Body of pancreas (tissue), 4 donors: ENCODE results near the gene ZNF394. TPM values are rescaled to one million over a fixed set of nuclear protein-coding genes. Genes with fewer than 3 reads are reported as not detected.

Source experiments
- ATAC-seq: fragments of 150-250 bp; one replicate; pipeline ENCODE4 v1.9.1; 2016
- DNase-seq, 4 donors: peaks; one replicate each; pipeline ENCODE4 v3.0.0-alpha.2; 2019
- H3K27ac ChIP-seq, 4 donors: fragments of 200-600 bp; sonication (generic); 1 replicate in 3 of 4; 2 replicates in 1 of 4; pipeline versions ENCODE4 v1.5.1 to v1.6.1; 2016 to 2019; ENCODE audit warnings: mild to moderate bottlenecking in 1 of 4, mixed read lengths in 1 of 4, moderate library complexity in 1 of 4
- H3K27me3 ChIP-seq, 2 donors: fragments of 200-600 bp; sonication (generic); one replicate each; pipeline ENCODE4 v1.6.0; 2016; ENCODE audit warnings: mild to moderate bottlenecking in 1 of 2
- H3K36me3 ChIP-seq, 2 donors: fragments of 200-600 bp; sonication (generic); replicated peaks in 1 of 2; 2 replicates each; pipeline ENCODE4 v1.5.1; 2016; ENCODE audit warnings: low read depth in 2 of 2; ENCODE audit not compliant: insufficient read depth in 1 of 2
- H3K4me1 ChIP-seq: fragments of 200-600 bp; sonication (generic); one replicate; pipeline ENCODE4 v1.6.0; 2016
- H3K4me3 ChIP-seq, 2 donors: fragments of 200-600 bp; sonication (generic); 1 replicate in 1 of 2; 2 replicates in 1 of 2; pipeline ENCODE4 v1.5.1; 2016 to 2019
- H3K9me3 ChIP-seq, 3 donors: fragments of 200-600 bp; sonication (generic); 1 replicate in 2 of 3; 2 replicates in 1 of 3; pipeline ENCODE4 v1.5.1; 2016
- CTCF ChIP-seq, 7 experiments: fragments of 450-650 bp in 4 of 7; fragments of 200-600 bp in 3 of 7; sonication (generic) in 3 of 7; IDR thresholded peaks; one replicate each; pipeline ENCODE4 v1.5.1; 2016 to 2019; ENCODE audit warnings: antibody characterized with exemption in 7 of 7
- POLR2A ChIP-seq, 3 donors: fragments of 450-650 bp; IDR thresholded peaks; one replicate each; pipeline ENCODE4 v1.6.1; 2016; ENCODE audit warnings: antibody characterized with exemption in 3 of 3, mild to moderate bottlenecking in 2 of 3
- WGBS, 2 donors: methylation state at CpG; one replicate each; pipeline ENCODE4 v1.1.5; 2017; 5-methylcytosine and 5-hydroxymethylcytosine counted together
- intact Hi-C: fragments of 100-400 bp; cut with DNase I; formaldehyde crosslinking; loops from one replicate; pipeline ENCODE4 v1.15.1; 2023
- total RNA-seq, 2 donors: library from RNA; depleted of rRNA; stranded (reverse); fragments of >200 nt; gene quantifications; one replicate each; pipeline ENCODE4 v1.1.0, GENCODE V29; 2016

Gene ZNF394
- total RNA-seq, 2 donors from 2014 or later, result 18.7 to 21.4 TPM

GRCh38 chr7:99448855-99449254 lies 51.2 kb downstream of the ZNF394 start:
- Histone ChIP-seq H3K27ac (no peak overlapping the region), H3K9me3 (no peaks in the 10 kb centered on the region), H3K4me1 (no peaks in the 10 kb centered on the region), H3K4me3 (no peak overlapping the region), H3K27me3 (no peaks in the 10 kb centered on the region), H3K36me3 (peaks cover 5 to 19% of the 10 kb centered on the region in 2 donors)
- no peak for TF ChIP-seq POLR2A (IDR thresholded peaks at IDR 0.05)
- TF ChIP-seq CTCF (IDR thresholded peaks at IDR 0.05), result no peak
- WGBS, 2 donors, result 90 to 92% methylated on average over 2 to 10 of the region's 10 CpGs
- ATAC-seq, result no peak
- intact Hi-C loops, result no loop called here
- DNase-seq, result no peak

GRCh38 chr7:99447943-99448342 lies 52.1 kb downstream of the ZNF394 start:
- ATAC-seq, result no peak
- Histone ChIP-seq H3K9me3 (no peaks in the 10 kb centered on the region), H3K4me1 (no peaks in the 10 kb centered on the region), H3K36me3 (peaks cover 5 to 19% of the 10 kb centered on the region in 2 donors), H3K4me3 (no peak overlapping the region), H3K27me3 (no peaks in the 10 kb centered on the region), H3K27ac (no peak overlapping the region)
- intact Hi-C loops, result no loop called here
- 75 to 76% methylated on average over 5 to 10 of the region's 10 CpGs for WGBS, 2 donors
- peak in 2 of 4 donors; percentile 16 to 34 for DNase-seq
- TF ChIP-seq CTCF (IDR thresholded peaks at IDR 0.05) (peak in 2 of 7 experiments; percentile 8 to 29), POLR2A (IDR thresholded peaks at IDR 0.05) (no peak)

GRCh38 chr7:99446096-99446495 lies 54.0 kb downstream of the ZNF394 start:
- Histone ChIP-seq H3K27ac (no peak overlapping the region), H3K9me3 (no peaks in the 10 kb centered on the region), H3K4me1 (no peaks in the 10 kb centered on the region), H3K27me3 (no peaks in the 10 kb centered on the region), H3K36me3 (peaks cover 5 to 16% of the 10 kb centered on the region in 2 donors), H3K4me3 (no peak overlapping the region)
- no peak for ATAC-seq
- no peak for DNase-seq
- 84 to 88% methylated on average over 4 of the region's 4 CpGs for WGBS, 2 donors
- TF ChIP-seq POLR2A (IDR thresholded peaks at IDR 0.05) (no peak), CTCF (IDR thresholded peaks at IDR 0.05) (no peak)
- intact Hi-C loops, result no loop called here

Other genes with a start within 250 kb of the ZNF394 start
- under 1 TPM in 1 of 2 donors, not detected in 1; under 0.01 TPM for gene MYH16, start 227.4 kb downstream of the ZNF394 start, total RNA-seq
- 100 to 1,000 TPM in 1 of 2 donors, 10 to 100 TPM in 1; 63.0 to 106 TPM for gene ARPC1A, start 174.4 kb downstream of the ZNF394 start, total RNA-seq
- gene ARPC1B, start 125.6 kb downstream of the ZNF394 start, total RNA-seq, result 100 to 1,000 TPM in 1 of 2 donors, 10 to 100 TPM in 1; 60.0 to 131 TPM
- 10 to 100 TPM; 22.7 to 52.4 TPM for gene PDAP1, start 91.7 kb downstream of the ZNF394 start, total RNA-seq
- 10 to 100 TPM; 29.6 to 31.6 TPM for gene BUD31, start 91.3 kb downstream of the ZNF394 start, total RNA-seq
- gene PTCD1, start 61.5 kb downstream of the ZNF394 start, total RNA-seq, result 1 to 10 TPM; 1.6 to 3.4 TPM
- gene CPSF4, start 61.3 kb downstream of the ZNF394 start, total RNA-seq, result 10 to 100 TPM; 24.4 to 31.1 TPM
- gene ATP5MF, start 34.1 kb downstream of the ZNF394 start, total RNA-seq, result 100 to 1,000 TPM in 1 of 2 donors, 10 to 100 TPM in 1; 98.6 to 259 TPM
- gene ZNF789, start 27.4 kb downstream of the ZNF394 start, total RNA-seq, result 10 to 100 TPM in 1 of 2 donors, 1 to 10 TPM in 1; 5.4 to 22.7 TPM
- 1 to 10 TPM; 3.3 to 4.7 TPM for gene ZKSCAN5, start 4.4 kb upstream of the ZNF394 start, total RNA-seq
- 1 to 10 TPM; 3.9 to 7.3 TPM for gene FAM200A, start 51.8 kb upstream of the ZNF394 start, total RNA-seq
- 10 to 100 TPM; 73.5 to 86.4 TPM for gene ZNF655, start 58.4 kb upstream of the ZNF394 start, total RNA-seq
- gene TMEM225B, start 98.0 kb upstream of the ZNF394 start, total RNA-seq, result under 1 TPM in 1 of 2 donors, not detected in 1; 0.52 TPM
- gene ZSCAN25, start 116.7 kb upstream of the ZNF394 start, total RNA-seq, result 10 to 100 TPM; 12.7 to 25.7 TPM
- gene CYP3A5, start 179.7 kb upstream of the ZNF394 start, total RNA-seq, result 100 to 1,000 TPM; 170 to 358 TPM
- 1 to 10 TPM in 1 of 2 donors, not detected in 1; 1.3 TPM for gene CYP3A7, start 234.9 kb upstream of the ZNF394 start, total RNA-seq